Peyer's patch (tissue), 4 donors: ENCODE measurements around the gene USH1C.

Source experiments
- POLR2A ChIP-seq, 2 donors: fragments of 450-650 bp; IDR thresholded peaks; one replicate each; pipeline ENCODE4 v1.5.1; 2017; ENCODE audit warnings: antibody characterized with exemption in 2 of 2, mild to moderate bottlenecking in 2 of 2, moderate library complexity in 2 of 2
- TF ChIP-seq, protein P1 (sequence below), 6 experiments: fragments of 450-650 bp in 4 of 6; fragments of 200-600 bp in 2 of 6; sonication (generic) in 1 of 6; IDR thresholded peaks; one replicate each; pipeline ENCODE4 v1.5.1; 2017 to 2019; ENCODE audit warnings: antibody characterized with exemption in 6 of 6, mild to moderate bottlenecking in 3 of 6, moderate library complexity in 1 of 6

DNA sequence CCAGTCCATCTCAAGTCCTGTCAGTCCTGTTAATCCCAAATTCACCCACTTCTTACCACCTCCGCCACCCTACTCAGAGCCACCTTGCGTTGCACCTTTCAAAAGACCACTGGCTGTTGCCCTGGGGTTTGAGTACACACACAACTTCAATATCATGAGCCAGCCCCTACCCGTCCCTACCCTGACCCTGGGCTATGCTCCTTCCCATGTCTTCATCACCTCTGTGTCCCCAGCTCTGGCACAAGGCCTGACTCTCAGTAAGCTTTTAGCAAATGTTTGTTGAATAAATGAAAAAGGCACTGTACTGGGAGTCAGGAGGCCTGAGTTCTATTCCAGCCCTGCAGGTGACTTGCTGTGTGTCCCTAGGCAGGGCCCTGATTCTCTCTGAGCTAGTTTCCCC, 29.3 kb upstream of the USH1C start:
- TF ChIP-seq, protein P1, sequence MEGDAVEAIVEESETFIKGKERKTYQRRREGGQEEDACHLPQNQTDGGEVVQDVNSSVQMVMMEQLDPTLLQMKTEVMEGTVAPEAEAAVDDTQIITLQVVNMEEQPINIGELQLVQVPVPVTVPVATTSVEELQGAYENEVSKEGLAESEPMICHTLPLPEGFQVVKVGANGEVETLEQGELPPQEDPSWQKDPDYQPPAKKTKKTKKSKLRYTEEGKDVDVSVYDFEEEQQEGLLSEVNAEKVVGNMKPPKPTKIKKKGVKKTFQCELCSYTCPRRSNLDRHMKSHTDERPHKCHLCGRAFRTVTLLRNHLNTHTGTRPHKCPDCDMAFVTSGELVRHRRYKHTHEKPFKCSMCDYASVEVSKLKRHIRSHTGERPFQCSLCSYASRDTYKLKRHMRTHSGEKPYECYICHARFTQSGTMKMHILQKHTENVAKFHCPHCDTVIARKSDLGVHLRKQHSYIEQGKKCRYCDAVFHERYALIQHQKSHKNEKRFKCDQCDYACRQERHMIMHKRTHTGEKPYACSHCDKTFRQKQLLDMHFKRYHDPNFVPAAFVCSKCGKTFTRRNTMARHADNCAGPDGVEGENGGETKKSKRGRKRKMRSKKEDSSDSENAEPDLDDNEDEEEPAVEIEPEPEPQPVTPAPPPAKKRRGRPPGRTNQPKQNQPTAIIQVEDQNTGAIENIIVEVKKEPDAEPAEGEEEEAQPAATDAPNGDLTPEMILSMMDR (IDR thresholded peaks at IDR 0.05) = no peak
- no peak for TF ChIP-seq POLR2A (IDR thresholded peaks at IDR 0.05)
